ENCODE results near the gene GRIP1.

GRCh38 chr12:66549050-66549389, 129.9 kb downstream of the GRIP1 start:
- TF ChIP-seq CTCF (IDR thresholded peaks at IDR 0.05; ENCODE audit: borderline replicate concordance, extremely low read depth, low read length, poor library complexity, severe bottlenecking) (no peak), EZH2 (IDR thresholded peaks at IDR 0.05; ENCODE audit: borderline replicate concordance, low read depth, low read length, severe bottlenecking) (no peak)

Data from DND-41 (cell line).